GM21723 (cell line): ENCODE results near the gene CUBN.
A peak's percentile ranks its signal among the peaks of the same experiment; 100 is the strongest.

Experiments used
- ATAC-seq: cut with Tn5 transposase; IDR thresholded peaks from one replicate; pipeline ENCODE4 v1.9.1; 2021; ENCODE audit warnings: mild to moderate bottlenecking, moderate library complexity; ENCODE audit not compliant: unreplicated experiment

The CUBN gene

GRCh38 chr10:16798571-16798970 is 331.0 kb downstream of the CUBN start:
- no peak for ATAC-seq

- no peak for ATAC-seq
These were observed 334.1 kb downstream of the CUBN start for GRCh38 chr10:16795410-16796073.

GRCh38 chr10:16794005-16794404 is 335.6 kb downstream of the CUBN start:
- no peak for ATAC-seq

- ATAC-seq = no peak
These were observed 336.9 kb downstream of the CUBN start for GRCh38 chr10:16792675-16793074.

- no peak for ATAC-seq
These were observed 339.8 kb downstream of the CUBN start for GRCh38 chr10:16789765-16790164.

GRCh38 chr10:16789261-16789660 is 340.4 kb downstream of the CUBN start:
- no peak for ATAC-seq

- ATAC-seq = no peak
These were observed 340.8 kb downstream of the CUBN start for GRCh38 chr10:16788778-16789177.

- no peak for ATAC-seq
These were observed 341.5 kb downstream of the CUBN start for GRCh38 chr10:16788125-16788524.

- peak; percentile 70 for ATAC-seq
These were observed 342.2 kb downstream of the CUBN start for GRCh38 chr10:16787361-16787791.

GRCh38 chr10:16780338-16780880 is 349.2 kb downstream of the CUBN start:
- no peak for ATAC-seq

- ATAC-seq = peak; percentile 84
These were observed 350.2 kb downstream of the CUBN start for GRCh38 chr10:16779384-16779915.

GRCh38 chr10:16777473-16778370 is 351.9 kb downstream of the CUBN start:
- peak; percentile 57 for ATAC-seq

GRCh38 chr10:16776896-16777295 is 352.7 kb downstream of the CUBN start:
- ATAC-seq = no peak
